ENCODE measurements around the gene ZNF593. TPM values are rescaled to one million over a fixed set of nuclear protein-coding genes. Genes with fewer than 3 reads are reported as not detected.

ZNF593 gene
- 10 to 100 TPM; 14.8 to 21.4 (median 17.9) TPM for total RNA-seq
- long read RNA-seq, donor 1, transcript ZNF593-202 (3 exons, 675 nt), result major isoform, 12 of 12 reads
- long read RNA-seq, donor 1, partial matches to known transcripts, result 0 of 12 reads
- long read RNA-seq, donor 1, other reads (novel, unspliced or antisense), result 0 of 12 reads
- long read RNA-seq, donor 2, transcript ZNF593-202 (3 exons, 675 nt), result major isoform, 21 of 22 reads
- long read RNA-seq, donor 2, partial matches to known transcripts, result 0 of 22 reads
- long read RNA-seq, donor 2, other reads (novel, unspliced or antisense), result 0 of 22 reads

GRCh38 chr1:26169669-26170471 lies at the start of gene ZNF593:
TSS of gene ZNF593 (plus strand) at chr1:26169908. CDS start at chr1:26169984, 76 bp downstream.
- peak; percentile 90 for TF ChIP-seq CTCF (IDR thresholded peaks at IDR 0.05)
- Histone ChIP-seq H3K4me3 (peak within 1 kb of the TSS; percentile 40), H3K9me3 (no peaks in the 10 kb centered on the region), H3K36me3 (ENCODE audit: low read depth) (no peaks in the 10 kb centered on the region), H3K4me1 (ENCODE audit: low read depth) (peaks cover 6% of the 10 kb centered on the region)
- ATAC-seq (peak; percentile 98), DNase-seq (peak; percentile 95)
- intact Hi-C loops (cut with DNase I, micrococcal nuclease), result loop anchor here in 1 of 2 donors (2.0 kb wide), 1 partner anchor 65 kb away; the partner anchor contains the start of gene CEP85

GRCh38 chr1:26121854-26122773 lies 47.6 kb upstream of the ZNF593 start:
- Histone ChIP-seq H3K36me3 (ENCODE audit: low read depth) (no peaks in the 10 kb centered on the region), H3K4me3 (no peak overlapping the region), H3K4me1 (ENCODE audit: low read depth) (peaks cover 10% of the 10 kb centered on the region), H3K9me3 (no peaks in the 10 kb centered on the region)
- no peak for TF ChIP-seq CTCF (IDR thresholded peaks at IDR 0.05)
- no peak for DNase-seq
- intact Hi-C loops (cut with DNase I, micrococcal nuclease), result no loop called here
- no peak for ATAC-seq

GRCh38 chr1:26122988-26123973 lies 46.4 kb upstream of the ZNF593 start:
- Histone ChIP-seq H3K4me3 (no peak overlapping the region), H3K9me3 (no peaks in the 10 kb centered on the region), H3K4me1 (ENCODE audit: low read depth) (peaks cover 10% of the 10 kb centered on the region), H3K36me3 (ENCODE audit: low read depth) (no peaks in the 10 kb centered on the region)
- intact Hi-C loops (cut with DNase I, micrococcal nuclease), result no loop called here
- DNase-seq, result no peak
- TF ChIP-seq CTCF (IDR thresholded peaks at IDR 0.05), result no peak
- peak; percentile 18 for ATAC-seq

GRCh38 chr1:26124418-26125331 lies 45.0 kb upstream of the ZNF593 start:
- no peak for ATAC-seq
- TF ChIP-seq CTCF (IDR thresholded peaks at IDR 0.05), result no peak
- H3K36me3 ChIP-seq (ENCODE audit: low read depth), result no peaks in the 10 kb centered on the region

More at GRCh38 chr1:26124418-26125331, 45.0 kb upstream of the ZNF593 start:
- Histone ChIP-seq H3K9me3 (no peaks in the 10 kb centered on the region), H3K4me3 (no peak overlapping the region), H3K4me1 (ENCODE audit: low read depth) (peaks cover 10% of the 10 kb centered on the region)
- no peak for DNase-seq
- intact Hi-C loops (cut with DNase I, micrococcal nuclease), result no loop called here

Data from mucosa of descending colon (tissue), 3 donors.